DOHH2 (cell line): ENCODE results near the gene NKAIN2.

ENCODE experiments used
- EZH2phosphoT487 ChIP-seq: fragments of 200-600 bp; sonication (generic); IDR thresholded peaks from 2 replicates; pipeline ENCODE4 v1.6.1; 2017; ENCODE audit warnings: borderline replicate concordance, mild to moderate bottlenecking, antibody characterized with exemption, low read length, moderate library complexity, mixed read lengths
- TF ChIP-seq, protein P1 (sequence below): fragments of 200-600 bp; sonication (generic); IDR thresholded peaks from one replicate; pipeline ENCODE4 v1.5.1; 2014; ENCODE audit warnings: antibody characterized with exemption, mild to moderate bottlenecking, low read depth, low read length; ENCODE audit not compliant: poor library complexity, severe bottlenecking

GRCh38 chr6:124688369-124688768 lies 884.7 kb downstream of the NKAIN2 start:
- TF ChIP-seq, protein P1, sequence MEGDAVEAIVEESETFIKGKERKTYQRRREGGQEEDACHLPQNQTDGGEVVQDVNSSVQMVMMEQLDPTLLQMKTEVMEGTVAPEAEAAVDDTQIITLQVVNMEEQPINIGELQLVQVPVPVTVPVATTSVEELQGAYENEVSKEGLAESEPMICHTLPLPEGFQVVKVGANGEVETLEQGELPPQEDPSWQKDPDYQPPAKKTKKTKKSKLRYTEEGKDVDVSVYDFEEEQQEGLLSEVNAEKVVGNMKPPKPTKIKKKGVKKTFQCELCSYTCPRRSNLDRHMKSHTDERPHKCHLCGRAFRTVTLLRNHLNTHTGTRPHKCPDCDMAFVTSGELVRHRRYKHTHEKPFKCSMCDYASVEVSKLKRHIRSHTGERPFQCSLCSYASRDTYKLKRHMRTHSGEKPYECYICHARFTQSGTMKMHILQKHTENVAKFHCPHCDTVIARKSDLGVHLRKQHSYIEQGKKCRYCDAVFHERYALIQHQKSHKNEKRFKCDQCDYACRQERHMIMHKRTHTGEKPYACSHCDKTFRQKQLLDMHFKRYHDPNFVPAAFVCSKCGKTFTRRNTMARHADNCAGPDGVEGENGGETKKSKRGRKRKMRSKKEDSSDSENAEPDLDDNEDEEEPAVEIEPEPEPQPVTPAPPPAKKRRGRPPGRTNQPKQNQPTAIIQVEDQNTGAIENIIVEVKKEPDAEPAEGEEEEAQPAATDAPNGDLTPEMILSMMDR = no peak
- no peak for TF ChIP-seq EZH2phosphoT487
